Kidney epithelial cell (primary cell): ENCODE measurements around the gene GATA3. TPM values are rescaled to one million over a fixed set of nuclear protein-coding genes. Genes with fewer than 3 reads are reported as not detected.

Experiments
- DNase-seq: peaks from one replicate; pipeline ENCODE4 v3.0.0-alpha.2; 2010; ENCODE audit warnings: low read depth
- H3K27me3 ChIP-seq: 2 replicates; pipeline ENCODE4 v1.6.0; 2011; ENCODE audit warnings: low read length; ENCODE audit not compliant: control insufficient read depth, insufficient read depth
- H3K36me3 ChIP-seq: 2 replicates; pipeline ENCODE4 v1.5.1; 2011; ENCODE audit warnings: low read length; ENCODE audit not compliant: control insufficient read depth, insufficient read depth
- H3K4me3 ChIP-seq: 2 replicates; pipeline ENCODE4 v1.5.1; 2011; ENCODE audit warnings: low read depth, mild to moderate bottlenecking, control low read depth, low read length
- total RNA-seq: library from RNA; depleted of rRNA; stranded (reverse); fragments of >200 nt; gene quantifications from 2 replicates; pipeline ENCODE4 v1.2.3, GENCODE V29; 2015
- TF ChIP-seq, protein P1 (sequence below): IDR thresholded peaks from 2 replicates; pipeline ENCODE4 v1.5.1; 2011; ENCODE audit warnings: mild to moderate bottlenecking, moderate library complexity, low read length, control low read depth, inconsistent platforms; ENCODE audit not compliant: insufficient read depth, poor library complexity, severe bottlenecking

GATA3 gene
- total RNA-seq, 1 donor from 2014 or later: 10.9 TPM

DNA sequence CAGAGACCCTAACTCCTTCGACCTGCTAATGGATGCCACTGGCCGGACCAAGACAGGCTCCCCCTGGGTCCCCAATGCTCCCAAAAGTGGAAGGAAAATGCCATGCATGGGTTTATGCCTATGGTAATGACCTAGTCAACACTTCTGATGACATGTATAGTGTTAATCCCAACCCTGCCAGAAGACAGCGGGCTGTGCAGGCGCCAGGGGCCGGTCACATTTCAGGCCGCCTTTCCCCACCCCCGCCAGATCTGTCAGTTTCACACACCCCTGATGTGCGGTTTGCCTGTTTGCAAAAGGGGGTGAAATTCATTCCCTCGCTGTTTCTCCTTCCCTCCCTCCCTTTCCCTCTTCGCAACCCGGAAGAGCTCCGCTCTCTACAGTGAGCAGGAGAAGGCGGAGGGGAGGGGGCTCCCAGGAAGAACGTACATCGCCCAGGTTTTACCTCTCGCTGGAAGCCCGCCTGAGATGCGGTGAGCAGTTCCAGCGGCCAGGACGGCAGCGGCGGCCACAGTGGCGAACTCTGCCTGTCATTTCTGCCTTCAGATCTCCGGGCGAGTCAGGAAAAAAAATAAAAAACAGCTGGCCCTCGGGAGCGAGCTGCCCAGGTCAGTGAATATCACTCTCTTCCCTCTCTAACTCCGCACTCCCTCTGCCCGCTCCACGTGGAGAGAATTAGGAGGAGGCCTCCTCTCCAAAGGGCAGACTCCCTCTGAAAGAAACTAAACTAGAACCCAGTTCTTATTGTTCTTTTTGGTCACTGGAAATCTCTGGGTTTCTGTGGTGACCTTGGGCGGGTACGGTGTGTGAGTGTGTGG, 9.4 kb upstream of the GATA3 start:
- TF ChIP-seq, protein P1, sequence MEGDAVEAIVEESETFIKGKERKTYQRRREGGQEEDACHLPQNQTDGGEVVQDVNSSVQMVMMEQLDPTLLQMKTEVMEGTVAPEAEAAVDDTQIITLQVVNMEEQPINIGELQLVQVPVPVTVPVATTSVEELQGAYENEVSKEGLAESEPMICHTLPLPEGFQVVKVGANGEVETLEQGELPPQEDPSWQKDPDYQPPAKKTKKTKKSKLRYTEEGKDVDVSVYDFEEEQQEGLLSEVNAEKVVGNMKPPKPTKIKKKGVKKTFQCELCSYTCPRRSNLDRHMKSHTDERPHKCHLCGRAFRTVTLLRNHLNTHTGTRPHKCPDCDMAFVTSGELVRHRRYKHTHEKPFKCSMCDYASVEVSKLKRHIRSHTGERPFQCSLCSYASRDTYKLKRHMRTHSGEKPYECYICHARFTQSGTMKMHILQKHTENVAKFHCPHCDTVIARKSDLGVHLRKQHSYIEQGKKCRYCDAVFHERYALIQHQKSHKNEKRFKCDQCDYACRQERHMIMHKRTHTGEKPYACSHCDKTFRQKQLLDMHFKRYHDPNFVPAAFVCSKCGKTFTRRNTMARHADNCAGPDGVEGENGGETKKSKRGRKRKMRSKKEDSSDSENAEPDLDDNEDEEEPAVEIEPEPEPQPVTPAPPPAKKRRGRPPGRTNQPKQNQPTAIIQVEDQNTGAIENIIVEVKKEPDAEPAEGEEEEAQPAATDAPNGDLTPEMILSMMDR: no peak
- no peak for DNase-seq
- H3K36me3 ChIP-seq: no peaks in the 10 kb centered on the region
- H3K27me3 ChIP-seq: peaks cover 92% of the 10 kb centered on the region
- H3K4me3 ChIP-seq: peak overlapping the region; percentile 38

GRCh38 chr10:8045726-8046494, 8.6 kb upstream of the GATA3 start:
- peaks cover 95% of the 10 kb centered on the region for H3K27me3 ChIP-seq
- DNase-seq: no peak
- no peaks in the 10 kb centered on the region for H3K36me3 ChIP-seq
- TF ChIP-seq, protein P1: no peak
- H3K4me3 ChIP-seq: peak overlapping the region; percentile 38

- peaks cover 99% of the 10 kb centered on the region for H3K27me3 ChIP-seq
- TF ChIP-seq, protein P1: no peak
Observed at GRCh38 chr10:8047452-8048280, 6.8 kb upstream of the GATA3 start.

GRCh38 chr10:8048281-8049008, 6.0 kb upstream of the GATA3 start:
- DNase-seq: no peak
- TF ChIP-seq, protein P1: no peak
- H3K27me3 ChIP-seq: peaks cover 99% of the 10 kb centered on the region
- H3K4me3 ChIP-seq: no peak overlapping the region
- H3K36me3 ChIP-seq: no peaks in the 10 kb centered on the region

More at GRCh38 chr10:8047452-8048280, 6.8 kb upstream of the GATA3 start:
- DNase-seq: no peak
- Histone ChIP-seq H3K4me3 (peak overlapping the region; percentile 38), H3K36me3 (no peaks in the 10 kb centered on the region)

- H3K27me3 ChIP-seq: peaks cover 97% of the 10 kb centered on the region
- H3K4me3 ChIP-seq: peak overlapping the region; percentile 31
- DNase-seq: no peak
- H3K36me3 ChIP-seq: no peaks in the 10 kb centered on the region
- TF ChIP-seq, protein P1: no peak
Observed at GRCh38 chr10:8049045-8049864, 5.2 kb upstream of the GATA3 start.
